GM19463 (cell line): ENCODE results near the gene ACTL6B.
"Not testable (repeated sequence)": the region's sequence is repeated elsewhere in the genome, so short reads cannot be mapped to it uniquely, and the experiment has no call there.

ENCODE experiments used
- ATAC-seq: cut with Tn5 transposase; IDR thresholded peaks from one replicate; pipeline ENCODE4 v1.9.1; 2021; ENCODE audit warnings: mild to moderate bottlenecking, moderate library complexity; ENCODE audit not compliant: unreplicated experiment

The ACTL6B gene

GRCh38 chr7:100671353-100672327, 15.4 kb upstream of the ACTL6B start:
- ATAC-seq, result no peak

- ATAC-seq, result no peak
Observed at GRCh38 chr7:100670074-100670473, 13.8 kb upstream of the ACTL6B start.

GRCh38 chr7:100669106-100669505, 12.9 kb upstream of the ACTL6B start:
- not testable (repeated sequence) for ATAC-seq

GRCh38 chr7:100668069-100668449, 11.8 kb upstream of the ACTL6B start:
- ATAC-seq, result no peak

- ATAC-seq, result no peak
Observed at GRCh38 chr7:100667331-100668068, 11.3 kb upstream of the ACTL6B start.

- ATAC-seq, result no peak
Observed at GRCh38 chr7:100665168-100665726, 9.0 kb upstream of the ACTL6B start.

GRCh38 chr7:100662194-100662776, 6.0 kb upstream of the ACTL6B start:
- not testable (repeated sequence) for ATAC-seq

GRCh38 chr7:100654908-100655831, 1.1 kb downstream of the ACTL6B start:
- no peak for ATAC-seq

- no peak for ATAC-seq
Observed at GRCh38 chr7:100649826-100650565, 6.3 kb downstream of the ACTL6B start.

- ATAC-seq, result no peak
Observed at GRCh38 chr7:100642534-100642907, 13.7 kb downstream of the ACTL6B start.

- ATAC-seq, result no peak
Observed at GRCh38 chr7:100641860-100642533, 14.3 kb downstream of the ACTL6B start.

- no peak for ATAC-seq
Observed at GRCh38 chr7:100641463-100641859, 14.8 kb downstream of the ACTL6B start, which contains the start of gene TFR2. Gene TFR2, minus strand, starts transcription at chr7:100641552. Its CDS starts 43 bp downstream, at chr7:100641509.

GRCh38 chr7:100640517-100641440, 15.5 kb downstream of the ACTL6B start:
- no peak for ATAC-seq

GRCh38 chr7:100639995-100640516, 16.2 kb downstream of the ACTL6B start:
- ATAC-seq, result no peak

- peak; percentile 48 for ATAC-seq
Observed at GRCh38 chr7:100632951-100633717, 23.1 kb downstream of the ACTL6B start.

- no peak for ATAC-seq
Observed at GRCh38 chr7:100630066-100630465, 26.2 kb downstream of the ACTL6B start.
